Measurements from ENCODE around the gene DISP1.

DISP1 gene

GRCh38 chr1:222814536-222815439 is at the start of gene DISP1:
Gene DISP1, plus strand, starts transcription at chr1:222815039. Its CDS starts 127,785 bp downstream, at chr1:222942824.
- DNase-seq: peak; percentile 82
- ATAC-seq: peak; percentile 93

- ATAC-seq: no peak
- no peak for DNase-seq
Measured at GRCh38 chr1:222767152-222767571, 47.7 kb upstream of the DISP1 start.

- ATAC-seq (no peak), DNase-seq (no peak)
Measured at GRCh38 chr1:222768592-222768991, 46.2 kb upstream of the DISP1 start.

GRCh38 chr1:222769181-222769580 is 45.7 kb upstream of the DISP1 start:
- ATAC-seq (no peak), DNase-seq (no peak)

DNA sequence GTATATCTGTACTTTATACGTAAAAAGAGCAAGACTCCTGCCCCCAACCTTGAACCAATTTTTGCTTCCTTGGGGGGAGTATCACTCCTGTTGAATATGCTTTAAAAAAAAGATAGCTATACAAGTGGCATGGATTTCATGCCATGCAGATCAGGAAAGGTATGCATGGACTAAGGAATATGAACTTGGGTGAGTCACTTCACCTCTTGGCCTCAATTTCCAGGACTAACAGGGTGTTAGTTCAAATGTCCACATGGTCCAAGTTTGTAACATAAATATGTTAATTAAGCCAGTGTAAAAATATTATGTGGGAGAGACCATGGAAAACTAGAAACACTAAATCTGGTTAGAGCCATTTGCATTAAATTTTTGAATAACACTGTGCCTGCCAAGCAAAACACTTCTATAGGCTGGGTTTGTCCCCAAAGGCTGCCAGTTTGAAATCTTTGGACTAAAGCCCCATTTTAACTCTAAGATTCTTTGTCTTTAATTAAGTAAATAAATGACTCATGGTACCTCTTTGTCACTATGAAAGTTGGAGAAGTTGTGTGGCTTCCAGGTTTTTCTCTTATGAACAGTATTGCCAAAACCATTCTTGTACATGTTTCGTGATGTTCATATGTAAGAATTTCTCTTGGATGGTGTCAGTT is 44.7 kb upstream of the DISP1 start:
- DNase-seq: no peak

GRCh38 chr1:222772996-222773379 is 41.9 kb upstream of the DISP1 start:
- DNase-seq (no peak), ATAC-seq (peak; percentile 23)

More for the DNA sequence above, 44.7 kb upstream of the DISP1 start:
- ATAC-seq: no peak

GRCh38 chr1:222777463-222777862 is 37.4 kb upstream of the DISP1 start:
- DNase-seq: no peak
- ATAC-seq: no peak

GRCh38 chr1:222777977-222778376 is 36.9 kb upstream of the DISP1 start:
- DNase-seq (no peak), ATAC-seq (no peak)

DNA sequence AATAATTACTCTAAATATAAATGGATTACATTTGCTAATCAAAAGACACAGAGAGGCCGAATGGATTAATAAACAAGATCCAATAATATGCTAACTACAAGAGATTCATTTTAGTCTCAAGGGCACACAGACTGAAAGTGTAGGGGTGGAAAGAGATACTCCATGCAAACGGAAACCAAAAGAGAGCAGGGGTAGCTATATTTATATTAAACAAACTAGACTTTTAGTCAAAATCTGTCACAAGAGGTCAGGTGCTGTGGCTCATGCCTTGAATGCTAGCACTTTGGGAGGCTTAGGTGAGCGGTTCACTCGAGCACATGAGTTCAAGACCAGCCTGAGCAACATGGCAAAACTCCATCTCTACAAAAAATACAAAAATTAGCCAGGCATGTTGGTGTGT is 33.6 kb upstream of the DISP1 start:
- no peak for ATAC-seq
- DNase-seq: no peak

- ATAC-seq: no peak
- no peak for DNase-seq
Measured at GRCh38 chr1:222783051-222783450, 31.8 kb upstream of the DISP1 start.

- ATAC-seq (no peak), DNase-seq (no peak)
Measured at GRCh38 chr1:222784371-222784770, 30.5 kb upstream of the DISP1 start.

DNA sequence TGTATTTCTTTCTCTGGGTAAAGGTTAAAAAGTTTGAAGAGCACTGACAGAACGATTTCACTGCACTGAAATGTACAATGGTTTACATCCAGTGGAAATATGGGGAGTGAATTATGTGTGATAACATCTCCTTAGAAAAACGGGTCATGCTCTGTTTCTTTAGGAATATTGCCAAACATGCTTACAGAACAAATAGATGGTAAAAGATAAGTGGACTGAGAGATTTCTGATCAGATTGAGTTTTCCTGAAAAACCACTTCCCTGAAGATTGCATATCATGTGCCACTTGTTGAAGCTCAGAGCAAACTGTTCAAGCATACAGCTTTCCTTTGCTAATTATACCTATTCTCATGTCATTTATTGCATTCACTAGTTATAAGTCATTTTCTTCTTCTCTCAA is 29.9 kb upstream of the DISP1 start:
- ATAC-seq: no peak
- no peak for DNase-seq

GRCh38 chr1:222785529-222785928 is 29.3 kb upstream of the DISP1 start:
- DNase-seq: no peak
- ATAC-seq: no peak

DNA sequence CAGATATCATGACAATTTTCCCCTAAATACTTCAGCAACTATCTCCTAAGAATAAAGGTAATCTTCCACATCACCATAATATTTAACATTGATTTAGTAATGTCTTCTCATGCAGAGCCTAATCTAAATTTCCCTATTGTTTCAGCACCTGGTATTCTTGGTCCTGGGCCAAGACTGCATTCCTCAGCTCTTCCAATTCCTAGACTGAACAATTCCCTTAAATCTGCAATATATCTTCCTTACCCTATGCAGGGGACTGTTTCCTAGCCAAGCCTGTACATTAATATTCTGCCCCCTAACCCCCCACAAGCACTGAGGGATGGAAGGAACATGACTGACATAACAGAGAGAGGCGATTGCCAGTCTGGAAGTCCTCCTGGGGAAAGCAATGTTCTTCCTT is 28.7 kb upstream of the DISP1 start:
- ATAC-seq (no peak), DNase-seq (no peak)

- DNase-seq (no peak), ATAC-seq (no peak)
Measured at GRCh38 chr1:222787729-222788128, 27.1 kb upstream of the DISP1 start.

- DNase-seq (no peak), ATAC-seq (no peak)
Measured at GRCh38 chr1:222788402-222789156, 26.3 kb upstream of the DISP1 start.

DNA sequence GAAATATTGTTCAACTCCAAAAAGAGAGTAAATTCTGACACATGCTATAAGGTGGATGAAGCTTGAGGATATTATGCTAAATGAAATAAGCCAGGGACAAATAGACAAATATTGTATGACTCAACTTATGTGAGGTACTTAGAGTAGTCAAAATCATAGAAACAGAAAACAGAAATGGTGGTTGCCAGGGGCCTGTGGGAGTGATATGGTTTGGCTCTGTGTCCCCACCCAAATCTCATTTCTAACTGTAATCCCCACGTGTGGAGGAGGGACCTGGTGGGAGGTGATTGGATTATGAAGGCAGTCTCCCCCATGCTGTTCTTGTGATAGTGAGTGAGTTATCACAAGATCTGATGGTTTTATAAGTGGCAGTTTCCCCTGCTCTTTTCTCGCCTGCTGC is 24.7 kb upstream of the DISP1 start:
- ATAC-seq: peak; percentile 23
- no peak for DNase-seq

GRCh38 chr1:222790520-222790919 is 24.3 kb upstream of the DISP1 start:
- DNase-seq (no peak), ATAC-seq (no peak)

- no peak for ATAC-seq
- no peak for DNase-seq
Measured at GRCh38 chr1:222791006-222791710, 23.7 kb upstream of the DISP1 start.

DNA sequence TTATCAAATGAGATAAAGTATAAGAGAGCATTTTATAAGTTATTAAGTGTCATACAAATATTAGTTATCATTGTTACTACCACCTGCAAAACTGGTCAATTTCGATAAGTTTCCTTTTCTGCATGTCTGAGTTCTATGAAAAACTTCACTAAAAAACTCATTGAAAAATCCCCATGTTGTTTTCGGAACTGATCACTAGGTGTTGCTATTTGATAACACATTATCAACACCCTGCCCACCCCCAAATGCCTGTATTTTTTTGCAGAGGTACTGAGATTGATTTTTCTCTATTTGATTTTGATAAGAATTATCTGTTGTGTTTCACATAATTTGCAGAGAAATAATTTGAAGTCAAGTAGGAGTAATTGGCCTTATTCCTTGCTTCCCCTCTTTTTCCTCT is 22.1 kb upstream of the DISP1 start:
- DNase-seq (no peak), ATAC-seq (no peak)

DNA sequence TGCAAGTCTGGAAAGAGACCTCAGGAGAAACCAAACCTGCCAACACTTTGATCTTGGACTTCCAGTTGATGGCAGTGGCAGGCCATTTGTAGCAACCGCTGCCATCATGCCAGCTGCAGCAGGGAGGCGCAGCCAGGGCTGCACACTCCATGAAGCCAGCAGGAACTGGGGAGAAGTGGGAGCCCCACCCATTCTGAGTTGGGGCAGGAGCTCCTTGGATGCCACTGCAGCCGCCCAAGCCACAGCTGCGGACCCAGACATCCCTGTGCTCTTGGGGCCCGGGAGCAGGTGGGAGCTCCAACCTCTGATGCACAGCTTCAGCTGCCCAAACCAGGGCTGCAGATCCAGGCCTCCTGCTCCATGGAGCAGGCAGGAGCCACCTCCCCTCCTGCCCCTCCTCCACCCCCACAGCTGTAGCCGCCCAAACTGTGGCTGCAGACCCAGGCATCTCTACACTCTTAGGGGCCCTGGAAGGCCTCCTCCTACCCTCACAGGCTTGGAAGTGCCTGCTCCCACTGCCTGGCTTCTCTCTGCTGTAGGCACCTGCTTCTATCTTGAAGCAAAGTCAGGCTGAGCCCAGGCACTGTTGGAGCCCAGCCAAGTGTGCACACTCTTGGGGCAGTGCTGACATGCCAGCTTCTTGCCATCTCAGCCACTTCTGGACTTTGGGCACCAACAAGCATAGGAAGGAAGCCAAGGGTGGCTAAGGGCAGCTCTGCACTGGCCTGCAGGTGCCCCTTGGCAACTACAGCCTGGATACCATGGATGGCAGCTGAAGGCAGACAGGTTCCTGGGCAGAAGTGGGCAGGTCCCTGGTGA is 20.0 kb upstream of the DISP1 start:
- DNase-seq (no peak), ATAC-seq (no peak)
